Stomach smooth muscle (tissue), 2 donors: ENCODE data around the gene DNASE1L3.
"Not testable (repeated sequence)": the region's sequence is repeated elsewhere in the genome, so short reads cannot be mapped to it uniquely, and the experiment has no call there.

ENCODE experiments used
- H3K27ac ChIP-seq: one replicate; pipeline ENCODE4 v1.7.0; 2013; ENCODE audit warnings: mild to moderate bottlenecking, low read length, inconsistent platforms
- H3K27me3 ChIP-seq, 2 donors: one replicate each; pipeline ENCODE4 v1.7.0; 2013; ENCODE audit warnings: low read length in 2 of 2; ENCODE audit not compliant: insufficient read depth in 2 of 2, control insufficient read depth in 1 of 2
- H3K36me3 ChIP-seq, 2 donors: one replicate each; pipeline ENCODE4 v1.7.0; 2013; ENCODE audit warnings: low read length in 2 of 2; ENCODE audit not compliant: control insufficient read depth in 2 of 2, insufficient read depth in 2 of 2
- H3K4me1 ChIP-seq: one replicate; pipeline ENCODE4 v1.7.0; 2013; ENCODE audit warnings: low read length; ENCODE audit not compliant: control insufficient read depth, insufficient read depth
- H3K4me3 ChIP-seq, 2 donors: one replicate each; pipeline ENCODE4 v1.7.0; 2013; ENCODE audit warnings: low read length in 2 of 2
- H3K9ac ChIP-seq, 2 donors: one replicate each; pipeline ENCODE4 v1.7.0; 2013; ENCODE audit warnings: low read length in 2 of 2, mild to moderate bottlenecking in 1 of 2
- H3K9me3 ChIP-seq, 2 donors: one replicate each; pipeline ENCODE4 v1.7.0; 2013; ENCODE audit warnings: low read length in 2 of 2; ENCODE audit not compliant: control insufficient read depth in 2 of 2
- donor health status: healthy.
- donor health status: Pancreatic carcinoma.

Gene DNASE1L3

GRCh38 chr3:58246148-58247047, 35.6 kb upstream of the DNASE1L3 start:
- H3K4me1 ChIP-seq: peaks cover 3% of the 10 kb centered on the region
- no peak overlapping the region for H3K4me3 ChIP-seq
- H3K27me3 ChIP-seq: no peaks in the 10 kb centered on the region
- H3K27ac ChIP-seq: no peak overlapping the region
- no peaks in the 10 kb centered on the region for H3K36me3 ChIP-seq
- H3K9me3 ChIP-seq: no peaks in the 10 kb centered on the region
- no peak overlapping the region for H3K9ac ChIP-seq

GRCh38 chr3:58243976-58244585, 33.3 kb upstream of the DNASE1L3 start:
- Histone ChIP-seq H3K4me3 (no peak overlapping the region), H3K9ac (no peak overlapping the region), H3K4me1 (no peaks in the 10 kb centered on the region), H3K36me3 (no peaks in the 10 kb centered on the region), H3K27me3 (no peaks in the 10 kb centered on the region), H3K9me3 (no peaks in the 10 kb centered on the region), H3K27ac (no peak overlapping the region)

- not testable (repeated sequence) for H3K9me3 ChIP-seq, H3K4me3 ChIP-seq, H3K27me3 ChIP-seq, H3K36me3 ChIP-seq, H3K4me1 ChIP-seq, H3K27ac ChIP-seq, H3K9ac ChIP-seq
These were observed 32.1 kb upstream of the DNASE1L3 start for GRCh38 chr3:58242860-58243259.

- H3K4me1 ChIP-seq: peaks cover 9% of the 10 kb centered on the region
- no peaks in the 10 kb centered on the region for H3K9me3 ChIP-seq
- no peak overlapping the region for H3K4me3 ChIP-seq
- H3K27ac ChIP-seq: no peak overlapping the region
- no peaks in the 10 kb centered on the region for H3K27me3 ChIP-seq
- H3K9ac ChIP-seq: no peak overlapping the region
- no peaks in the 10 kb centered on the region for H3K36me3 ChIP-seq
These were observed 31.6 kb upstream of the DNASE1L3 start for GRCh38 chr3:58242340-58242739.

- no peaks in the 10 kb centered on the region for H3K9me3 ChIP-seq
- H3K9ac ChIP-seq: no peak overlapping the region
- no peaks in the 10 kb centered on the region for H3K27me3 ChIP-seq
- H3K4me3 ChIP-seq: no peak overlapping the region
- H3K27ac ChIP-seq: no peak overlapping the region
- peaks cover 14% of the 10 kb centered on the region for H3K4me1 ChIP-seq
- H3K36me3 ChIP-seq: no peaks in the 10 kb centered on the region
These were observed 30.7 kb upstream of the DNASE1L3 start for GRCh38 chr3:58241306-58242044.

- Histone ChIP-seq H3K36me3 (no peaks in the 10 kb centered on the region), H3K9me3 (no peaks in the 10 kb centered on the region), H3K27ac (no peak overlapping the region), H3K4me1 (peaks cover 14% of the 10 kb centered on the region), H3K4me3 (peak overlapping the region in 1 of 2 donors; percentile 89), H3K27me3 (no peaks in the 10 kb centered on the region), H3K9ac (peak overlapping the region in 1 of 2 donors; percentile 67)
These were observed 28.1 kb upstream of the DNASE1L3 start for GRCh38 chr3:58238830-58239229.

GRCh38 chr3:58237941-58238681, 27.3 kb upstream of the DNASE1L3 start:
- H3K9me3 ChIP-seq: no peaks in the 10 kb centered on the region
- H3K4me1 ChIP-seq: peaks cover 14% of the 10 kb centered on the region
- H3K27ac ChIP-seq: no peak overlapping the region
- no peaks in the 10 kb centered on the region for H3K36me3 ChIP-seq
- H3K9ac ChIP-seq: peak overlapping the region; percentile 67 to 68
- peaks cover 0 to 2% of the 10 kb centered on the region in 2 donors for H3K27me3 ChIP-seq
- H3K4me3 ChIP-seq: peak overlapping the region; percentile 89 to 93

GRCh38 chr3:58237238-58237940, 26.6 kb upstream of the DNASE1L3 start, which contains the start of gene ABHD6:
ABHD6 (plus strand) TSS chr3:58237792; CDS start chr3:58256587, 18,795 bp downstream.
- Histone ChIP-seq H3K4me3 (peak within 1 kb of the TSS; percentile 89 to 93), H3K36me3 (no peaks in the 10 kb centered on the region), H3K27me3 (peaks cover 0 to 2% of the 10 kb centered on the region in 2 donors), H3K9me3 (no peaks in the 10 kb centered on the region), H3K4me1 (peaks cover 14% of the 10 kb centered on the region), H3K9ac (peak within 1 kb of the TSS; percentile 87 to 89), H3K27ac (peak within 1 kb of the TSS; percentile 6)

- H3K4me3 ChIP-seq: peak overlapping the region; percentile 89 to 93
- H3K9me3 ChIP-seq: no peaks in the 10 kb centered on the region
- peak overlapping the region; percentile 6 for H3K27ac ChIP-seq
- H3K4me1 ChIP-seq: peaks cover 14% of the 10 kb centered on the region
- peak overlapping the region; percentile 87 to 89 for H3K9ac ChIP-seq
- peaks cover 0 to 2% of the 10 kb centered on the region in 2 donors for H3K27me3 ChIP-seq
- H3K36me3 ChIP-seq: no peaks in the 10 kb centered on the region
These were observed 25.9 kb upstream of the DNASE1L3 start for GRCh38 chr3:58236527-58237237.
